DND-41 (cell line): ENCODE measurements around the gene LTBP3.

Source experiments
- ATAC-seq: fragments of 200-7000 bp; cut with Tn5 transposase; 3 replicates; pipeline ENCODE4 v1.9.1; 2021; ENCODE audit warnings: low read depth; ENCODE audit not compliant: insufficient read depth
- DNase-seq: peaks from one replicate; pipeline ENCODE4 v3.0.0-alpha.2; 2020
- H2AFZ ChIP-seq: 2 replicates; pipeline ENCODE4 v1.6.0; 2012; ENCODE audit warnings: low read depth, low read length
- H3K27ac ChIP-seq: 2 replicates; pipeline ENCODE4 v1.5.1; 2012; ENCODE audit warnings: low read length, inconsistent platforms
- H3K27me3 ChIP-seq: fragments of 200-600 bp; sonication (generic); 2 replicates; pipeline ENCODE4 v1.6.0; 2012; ENCODE audit warnings: low read length, mild to moderate bottlenecking, inconsistent platforms; ENCODE audit not compliant: insufficient read depth, poor library complexity
- H3K36me3 ChIP-seq: 2 replicates; pipeline ENCODE4 v1.5.1; 2012; ENCODE audit warnings: low read length, inconsistent platforms; ENCODE audit not compliant: insufficient read depth
- H3K4me1 ChIP-seq: 2 replicates; pipeline ENCODE4 v1.5.1; 2012; ENCODE audit warnings: mild to moderate bottlenecking, low read length; ENCODE audit not compliant: insufficient read depth
- H3K4me2 ChIP-seq: 2 replicates; pipeline ENCODE4 v1.6.0; 2012; ENCODE audit warnings: mild to moderate bottlenecking, moderate library complexity, low read length, inconsistent platforms; ENCODE audit not compliant: insufficient read depth
- H3K4me3 ChIP-seq, 2 experiments: fragments of 200-600 bp in 1 of 2; shearing (Covaris generic) in 1 of 2; 2 replicates each; pipeline ENCODE4 v1.5.1; 2012 to 2016; ENCODE audit warnings: inconsistent platforms in 2 of 2, low read length in 2 of 2, mild to moderate bottlenecking in 2 of 2, low read depth in 1 of 2, moderate library complexity in 1 of 2
- H3K79me2 ChIP-seq: 2 replicates; pipeline ENCODE4 v1.6.0; 2012; ENCODE audit warnings: low read length, inconsistent platforms; ENCODE audit not compliant: insufficient read depth
- H3K9ac ChIP-seq: 2 replicates; pipeline ENCODE4 v1.6.0; 2012; ENCODE audit warnings: low read depth, mild to moderate bottlenecking, inconsistent platforms, low read length, moderate library complexity
- H3K9me3 ChIP-seq: 2 replicates; pipeline ENCODE4 v1.5.1; 2012; ENCODE audit warnings: low read length, moderate library complexity, mild to moderate bottlenecking, inconsistent platforms; ENCODE audit not compliant: insufficient read depth, severe bottlenecking
- H4K20me1 ChIP-seq: 2 replicates; pipeline ENCODE4 v1.6.0; 2012; ENCODE audit warnings: low read length; ENCODE audit not compliant: insufficient read depth
- EZH2 ChIP-seq: IDR thresholded peaks from 3 replicates; pipeline ENCODE4 v1.6.1; 2012; ENCODE audit warnings: borderline replicate concordance, low read depth, mild to moderate bottlenecking, moderate library complexity, low read length, inconsistent platforms; ENCODE audit not compliant: severe bottlenecking
- TF ChIP-seq, protein P1 (sequence below): IDR thresholded peaks from 2 replicates; pipeline ENCODE4 v1.5.1; 2012; ENCODE audit warnings: borderline replicate concordance, low read length, moderate library complexity, mild to moderate bottlenecking; ENCODE audit not compliant: poor library complexity, severe bottlenecking; ENCODE audit errors: extremely low read depth

Gene LTBP3

GRCh38 chr11:65539744-65540289 is 18.3 kb downstream of the LTBP3 start:
- no peak for TF ChIP-seq EZH2
- TF ChIP-seq, protein P1, sequence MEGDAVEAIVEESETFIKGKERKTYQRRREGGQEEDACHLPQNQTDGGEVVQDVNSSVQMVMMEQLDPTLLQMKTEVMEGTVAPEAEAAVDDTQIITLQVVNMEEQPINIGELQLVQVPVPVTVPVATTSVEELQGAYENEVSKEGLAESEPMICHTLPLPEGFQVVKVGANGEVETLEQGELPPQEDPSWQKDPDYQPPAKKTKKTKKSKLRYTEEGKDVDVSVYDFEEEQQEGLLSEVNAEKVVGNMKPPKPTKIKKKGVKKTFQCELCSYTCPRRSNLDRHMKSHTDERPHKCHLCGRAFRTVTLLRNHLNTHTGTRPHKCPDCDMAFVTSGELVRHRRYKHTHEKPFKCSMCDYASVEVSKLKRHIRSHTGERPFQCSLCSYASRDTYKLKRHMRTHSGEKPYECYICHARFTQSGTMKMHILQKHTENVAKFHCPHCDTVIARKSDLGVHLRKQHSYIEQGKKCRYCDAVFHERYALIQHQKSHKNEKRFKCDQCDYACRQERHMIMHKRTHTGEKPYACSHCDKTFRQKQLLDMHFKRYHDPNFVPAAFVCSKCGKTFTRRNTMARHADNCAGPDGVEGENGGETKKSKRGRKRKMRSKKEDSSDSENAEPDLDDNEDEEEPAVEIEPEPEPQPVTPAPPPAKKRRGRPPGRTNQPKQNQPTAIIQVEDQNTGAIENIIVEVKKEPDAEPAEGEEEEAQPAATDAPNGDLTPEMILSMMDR = no peak
- H3K36me3 ChIP-seq = peaks cover 31% of the 10 kb centered on the region
- no peaks in the 10 kb centered on the region for H3K27me3 ChIP-seq
- ATAC-seq = peak; percentile 66
- 0 out of 2 replicates have a peak, but pooled peaks cover 4% of the 10 kb centered on the region for H4K20me1 ChIP-seq
- no peak overlapping the region for H2AFZ ChIP-seq
- H3K79me2 ChIP-seq = no peaks in the 10 kb centered on the region
- H3K4me1 ChIP-seq = peaks cover 20% of the 10 kb centered on the region
- DNase-seq = no peak
- no peak overlapping the region for H3K9ac ChIP-seq
- H3K27ac ChIP-seq = no peak overlapping the region
- no peak overlapping the region; a peak in 1 of 4 replicates for H3K4me3 ChIP-seq
- H3K4me2 ChIP-seq = peak overlapping the region; percentile 65
- H3K9me3 ChIP-seq = no peaks in the 10 kb centered on the region

- Histone ChIP-seq H3K27me3 (no peaks in the 10 kb centered on the region), H4K20me1 (0 out of 2 replicates have a peak, but pooled peaks cover 4% of the 10 kb centered on the region), H3K79me2 (no peaks in the 10 kb centered on the region), H3K27ac (no peak overlapping the region), H3K4me3 (no peak overlapping the region), H3K9me3 (no peaks in the 10 kb centered on the region), H3K36me3 (peaks cover 31% of the 10 kb centered on the region), H2AFZ (no peak overlapping the region), H3K4me1 (peaks cover 20% of the 10 kb centered on the region), H3K4me2 (no peak overlapping the region), H3K9ac (no peak overlapping the region)
- ATAC-seq = no peak
- TF ChIP-seq, protein P1 = no peak
- TF ChIP-seq EZH2 = no peak
- no peak for DNase-seq
Measured at GRCh38 chr11:65538915-65539743, 19.0 kb downstream of the LTBP3 start.

- no peak overlapping the region for H3K27ac ChIP-seq
- H3K4me2 ChIP-seq = no peak overlapping the region
- no peaks in the 10 kb centered on the region for H3K9me3 ChIP-seq
- peaks cover 31% of the 10 kb centered on the region for H3K36me3 ChIP-seq
- no peak overlapping the region for H3K4me3 ChIP-seq
- ATAC-seq (no peak), DNase-seq (no peak)
- peaks cover 20% of the 10 kb centered on the region for H3K4me1 ChIP-seq
- no peak overlapping the region for H2AFZ ChIP-seq
- 0 out of 2 replicates have a peak, but pooled peaks cover 4% of the 10 kb centered on the region for H4K20me1 ChIP-seq
- H3K27me3 ChIP-seq = no peaks in the 10 kb centered on the region
- H3K9ac ChIP-seq = no peak overlapping the region
- no peak for TF ChIP-seq EZH2
- TF ChIP-seq, protein P1 = no peak
- no peaks in the 10 kb centered on the region for H3K79me2 ChIP-seq
Measured at GRCh38 chr11:65538232-65538914, 19.8 kb downstream of the LTBP3 start.
